Measurements from ENCODE around the gene ASIP. TPM values are rescaled to one million over a fixed set of nuclear protein-coding genes. Genes with fewer than 3 reads are reported as not detected.

The ASIP gene
- total RNA-seq, 1 experiment from 2014 or later = not detected

GRCh38 chr20:34200023-34200422, 41.2 kb upstream of the ASIP start:
- no peak overlapping the region for H3T11ph ChIP-seq (ENCODE audit: low read length)
- no peak overlapping the region for H3K4ac ChIP-seq (ENCODE audit: low read depth, low read length)
- Mint-ChIP-seq H3K27ac (no peak overlapping the region), H3K27me3 (ENCODE audit: low read depth) (peaks cover 8% of the 10 kb centered on the region), H3K4me3 (no peak overlapping the region), H3K9me3 (no peaks in the 10 kb centered on the region), H3K36me3 (ENCODE audit: insufficient read depth in 1 of 3, low read depth in 3 of 3) (no peaks in the 10 kb centered on the region), H3K4me1 (peaks cover 3 to 6% of the 10 kb centered on the region in 2 experiments)
- no peak for TF ChIP-seq CTCF (conservative IDR thresholded peaks at IDR 0.05)
- H3K27ac ChIP-seq (ENCODE audit: insufficient read length, low read depth, low read length) = no peak overlapping the region
- no peak for DNase-seq
- H4K8ac ChIP-seq (replicated peaks; ENCODE audit: insufficient read length, low read depth, low read length) = no peak overlapping the region
- H2BK5ac ChIP-seq (ENCODE audit: insufficient read length, low read length) = no peak overlapping the region
- H3K14ac ChIP-seq (ENCODE audit: insufficient read depth, low read length) = no peak overlapping the region
- H4K20me1 ChIP-seq (ENCODE audit: control insufficient read depth, insufficient read depth, insufficient read length) = no peaks in the 10 kb centered on the region
- H3K4me1 ChIP-seq (ENCODE audit: insufficient read depth, low read length) = no peaks in the 10 kb centered on the region
- H2BK120ac ChIP-seq (ENCODE audit: low read depth, low read length, poor library complexity, severe bottlenecking) = no peak overlapping the region
- H3K23me2 ChIP-seq (ENCODE audit: insufficient read length, low read depth, low read length, poor library complexity, severe bottlenecking) = no peaks in the 10 kb centered on the region
- no peak overlapping the region for H3K18ac ChIP-seq (ENCODE audit: insufficient read length, low read depth, low read length)
- no peak overlapping the region for H3K56ac ChIP-seq (ENCODE audit: insufficient read length, low read depth, low read length)
- no peak overlapping the region for H4K5ac ChIP-seq (ENCODE audit: insufficient read length, low read depth, low read length)
- no CpG with 5 or more reads among the region's 2 CpGs for WGBS (ENCODE audit: extremely low coverage, insufficient read length, low lambda C conversion rate)
- H3K79me1 ChIP-seq (ENCODE audit: insufficient read depth, low read depth, low read length, poor library complexity, severe bottlenecking) = no peaks in the 10 kb centered on the region
- no peak overlapping the region for H3K23ac ChIP-seq (ENCODE audit: insufficient read length, low read depth, low read length)
- no peaks in the 10 kb centered on the region for H3K9me3 ChIP-seq (ENCODE audit: control insufficient read depth, low read depth, low read length)
- no peak overlapping the region for H4K91ac ChIP-seq (ENCODE audit: insufficient read length, low read depth, low read length)
- no peak overlapping the region for H2BK20ac ChIP-seq (ENCODE audit: low read depth, low read length, poor library complexity, severe bottlenecking)
- no peak overlapping the region for H2AK5ac ChIP-seq (ENCODE audit: insufficient read length, low read length)
- H3K9ac ChIP-seq (ENCODE audit: extremely low read depth, insufficient read length, low read length) = no peak overlapping the region
- no peaks in the 10 kb centered on the region for H3K79me2 ChIP-seq (ENCODE audit: insufficient read depth, low read length)
- H3K27me3 ChIP-seq (ENCODE audit: insufficient read depth, low read length) = no peaks in the 10 kb centered on the region
- H2BK12ac ChIP-seq (ENCODE audit: insufficient read length, low read depth, low read length) = no peak overlapping the region
- H2AFZ ChIP-seq (ENCODE audit: low read length) = no peak overlapping the region
- H2BK15ac ChIP-seq (ENCODE audit: low read depth, low read length) = no peak overlapping the region
- no peak overlapping the region for H3K4me2 ChIP-seq (ENCODE audit: insufficient read depth, insufficient read length, low read length)

Measured in H9 (cell line).